Fibroblast of pulmonary artery (primary cell): ENCODE data around the gene KIF14.
A peak's percentile ranks its signal among the peaks of the same experiment; 100 is the strongest.
"Not testable (repeated sequence)": the region's sequence is repeated elsewhere in the genome, so short reads cannot be mapped to it uniquely, and the experiment has no call there.

ENCODE experiments used
- DNase-seq: peaks from one replicate; pipeline ENCODE4 v3.0.0-alpha.2; 2010; ENCODE audit warnings: low read depth
- H3K4me3 ChIP-seq: replicated peaks from 2 replicates; pipeline ENCODE4 v1.5.1; 2011; ENCODE audit warnings: low read depth, mild to moderate bottlenecking, control low read depth, low read length, moderate library complexity
- CTCF ChIP-seq: IDR thresholded peaks from 2 replicates; pipeline ENCODE4 v1.5.1; 2011; ENCODE audit warnings: mild to moderate bottlenecking, control low read depth, low read length, inconsistent platforms; ENCODE audit errors: missing control alignments

KIF14 gene

DNA sequence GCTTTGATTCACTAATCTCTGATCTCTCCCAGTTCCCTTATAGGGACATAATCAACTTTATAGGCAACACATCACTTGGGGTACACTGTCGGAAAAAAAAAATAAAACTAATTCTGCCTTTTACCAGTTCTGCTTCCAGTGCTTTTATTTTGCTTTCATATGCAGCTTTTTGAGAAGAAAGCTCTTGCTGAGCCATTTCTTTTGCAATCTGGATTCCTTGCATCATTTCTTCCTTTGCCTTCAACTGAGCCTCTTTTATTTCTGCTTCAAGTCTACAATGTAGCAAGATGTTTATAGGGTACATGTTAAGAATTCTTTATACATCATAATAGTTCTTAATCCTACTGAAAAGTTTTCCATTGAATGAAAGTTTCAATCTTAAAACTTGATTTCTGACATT lies 30.6 kb downstream of the KIF14 start:
- no peak overlapping the region for H3K4me3 ChIP-seq
- peak; percentile 3 for DNase-seq
- no peak for TF ChIP-seq CTCF

- no peak for DNase-seq
- H3K4me3 ChIP-seq, result no peak overlapping the region
- no peak for TF ChIP-seq CTCF
Observed at GRCh38 chr1:200588698-200589097, 31.9 kb downstream of the KIF14 start.

GRCh38 chr1:200564319-200564718 lies 56.2 kb downstream of the KIF14 start:
- DNase-seq, result no peak
- TF ChIP-seq CTCF, result no peak
- no peak overlapping the region for H3K4me3 ChIP-seq

DNA sequence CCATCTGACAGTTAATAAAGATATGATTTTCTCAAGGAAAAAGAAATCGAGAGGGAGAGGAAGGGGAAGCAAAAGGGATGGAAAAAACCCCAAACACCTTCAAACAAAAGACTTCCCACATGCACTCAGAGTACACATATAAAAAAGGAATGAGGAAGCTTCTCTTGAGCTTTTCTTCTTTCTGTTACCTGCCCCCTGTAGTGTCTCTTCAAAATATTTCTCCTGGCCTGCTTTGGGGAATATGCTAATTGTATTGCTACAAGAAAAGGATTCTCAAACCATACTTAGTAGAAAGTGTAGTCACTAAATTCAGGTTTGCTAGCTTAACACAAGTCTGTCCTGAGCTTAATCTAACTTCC lies 58.7 kb downstream of the KIF14 start:
- DNase-seq, result no peak
- H3K4me3 ChIP-seq, result no peak overlapping the region
- no peak for TF ChIP-seq CTCF

GRCh38 chr1:200558866-200559459 lies 61.6 kb downstream of the KIF14 start:
- TF ChIP-seq CTCF, result peak; percentile 85
- no peak overlapping the region for H3K4me3 ChIP-seq
- peak; percentile 84 for DNase-seq

DNA sequence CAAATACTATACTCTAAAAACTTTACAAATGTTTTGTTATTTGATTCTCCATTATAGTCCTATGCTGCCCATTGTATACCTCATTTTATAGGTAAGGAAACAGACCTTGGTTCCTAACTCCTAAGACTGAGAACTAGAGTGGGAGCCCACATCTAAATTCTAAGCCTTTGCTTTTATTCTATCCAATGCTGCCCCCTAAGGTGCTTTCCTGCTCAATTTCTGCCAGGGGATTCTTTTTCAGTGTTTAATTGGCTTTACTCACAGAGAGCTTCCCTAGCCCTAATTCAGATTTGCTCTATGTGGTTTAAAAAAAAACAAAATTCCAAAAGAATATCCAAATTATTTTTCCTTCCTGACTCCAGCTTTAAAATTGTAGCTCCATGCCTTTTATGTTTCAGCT lies 64.5 kb downstream of the KIF14 start:
- no peak overlapping the region for H3K4me3 ChIP-seq
- TF ChIP-seq CTCF, result no peak
- DNase-seq, result peak; percentile 7

DNA sequence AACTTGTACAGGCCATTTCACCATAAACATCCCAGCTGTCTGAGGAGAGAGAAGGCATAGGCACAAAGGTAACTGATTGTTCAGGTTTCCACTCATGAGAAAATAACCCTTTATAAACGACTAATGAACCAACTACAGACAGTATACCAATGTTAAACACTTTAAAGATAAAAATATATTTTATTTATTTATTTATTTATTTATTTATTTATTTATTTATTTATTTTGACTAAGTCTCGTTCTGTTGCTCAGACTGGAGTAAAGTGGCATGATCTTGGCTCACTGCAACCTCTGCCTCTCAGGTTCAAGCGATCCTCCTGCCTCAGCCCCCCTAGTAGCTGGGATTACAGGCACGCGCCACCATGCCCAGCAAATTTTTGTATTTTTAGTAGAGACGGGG lies 67.8 kb downstream of the KIF14 start:
- not testable (repeated sequence) for DNase-seq, H3K4me3 ChIP-seq
